Gastrocnemius medialis (tissue), 4 donors: ENCODE results near the gene SULT4A1.

Experiments used
- CTCF ChIP-seq, 5 experiments: fragments of 450-650 bp in 3 of 5; fragments of 200-600 bp in 2 of 5; sonication (generic) in 2 of 5; IDR thresholded peaks in 4 of 5; conservative IDR thresholded peaks in 1 of 5; 1 replicate in 4 of 5; 2 replicates in 1 of 5; pipeline ENCODE4 v1.5.1; 2016 to 2019; ENCODE audit warnings: antibody characterized with exemption in 5 of 5, mild to moderate bottlenecking in 3 of 5, moderate library complexity in 3 of 5
- POLR2A ChIP-seq, 2 donors: fragments of 450-650 bp; IDR thresholded peaks; one replicate each; pipeline ENCODE4 v1.6.1; 2017; ENCODE audit warnings: antibody characterized with exemption in 2 of 2, mild to moderate bottlenecking in 2 of 2, moderate library complexity in 2 of 2

GRCh38 chr22:43867839-43868635 lies 5.7 kb upstream of the SULT4A1 start:
- TF ChIP-seq CTCF (IDR thresholded peaks at IDR 0.05 in 4 of 5, conservative IDR thresholded peaks at IDR 0.05 in 1 of 5) = no peak
- no peak for TF ChIP-seq POLR2A (IDR thresholded peaks at IDR 0.05)
